MCF 10A (cell line): Measurements from ENCODE around the gene NCKAP5L. TPM values are rescaled to one million over a fixed set of nuclear protein-coding genes. Genes with fewer than 3 reads are reported as not detected.

ENCODE experiments used
- BruUV-seq: library from RNA; stranded (reverse); fragments of 400-500 nt; replicated peaks from 2 replicates; lab custom pipeline; 2021; lab: Mats Ljungman, UMichigan
- CTCF ChIA-PET: fragments of 300-600 bp; sonication (Branson Sonifier 250); formaldehyde crosslinking; extraction: SDS; loops from one replicate; lab custom pipeline; 2021; ENCODE audit warnings: antibody characterized with exemption, inconsistent platforms; lab: Yijun Ruan, JAX
- POLR2A ChIA-PET: fragments of 300-600, 350-650 bp; sonication (Branson Sonifier 250); formaldehyde crosslinking; extraction: SDS; loops from one replicate; lab custom pipeline; 2020; ENCODE audit warnings: antibody characterized with exemption, inconsistent platforms; lab: Yijun Ruan, JAX
- DNase-seq: peaks from one replicate; pipeline ENCODE4 v3.0.0-alpha.2; 2018; ENCODE audit not compliant: unreplicated experiment
- H3K27ac Mint-ChIP-seq: one replicate; pipeline ENCODE4 v1.8.0; 2022; ENCODE audit warnings: mild to moderate bottlenecking, low read depth, mixed read lengths; ENCODE audit not compliant: unreplicated experiment
- H3K27me3 Mint-ChIP-seq: one replicate; pipeline ENCODE4 v1.8.0; 2022; ENCODE audit warnings: mixed read lengths; ENCODE audit not compliant: insufficient read depth, unreplicated experiment
- H3K36me3 Mint-ChIP-seq: one replicate; pipeline ENCODE4 v1.8.0; 2022; ENCODE audit warnings: mild to moderate bottlenecking, moderate library complexity, mixed read lengths; ENCODE audit not compliant: insufficient read depth, unreplicated experiment
- H3K4me1 Mint-ChIP-seq: one replicate; pipeline ENCODE4 v1.8.0; 2022; ENCODE audit warnings: mixed read lengths; ENCODE audit not compliant: insufficient read depth, unreplicated experiment
- H3K4me3 Mint-ChIP-seq: one replicate; pipeline ENCODE4 v1.8.0; 2022; ENCODE audit warnings: mild to moderate bottlenecking, moderate library complexity, mixed read lengths; ENCODE audit not compliant: unreplicated experiment
- H3K9me3 Mint-ChIP-seq: one replicate; pipeline ENCODE4 v1.8.0; 2022; ENCODE audit warnings: mixed read lengths; ENCODE audit not compliant: unreplicated experiment
- CTCF ChIP-seq: fragments of 200-600 bp; IDR thresholded peaks from one replicate; pipeline ENCODE4 v1.8.0; 2022; ENCODE audit warnings: antibody characterized with exemption, mild to moderate bottlenecking; ENCODE audit not compliant: unreplicated experiment
- intact Hi-C: fragments of 100-400 bp; cut with micrococcal nuclease; formaldehyde crosslinking; loops from 2 replicates; pipeline ENCODE4 v1.14.1; 2022
- total RNA-seq: library from RNA; stranded (reverse); gene quantifications from 2 replicates; pipeline ENCODE4 v1.2.3, GENCODE V29; 2022

NCKAP5L gene
- total RNA-seq, 1 experiment from 2014 or later, result 19.9 TPM

DNA sequence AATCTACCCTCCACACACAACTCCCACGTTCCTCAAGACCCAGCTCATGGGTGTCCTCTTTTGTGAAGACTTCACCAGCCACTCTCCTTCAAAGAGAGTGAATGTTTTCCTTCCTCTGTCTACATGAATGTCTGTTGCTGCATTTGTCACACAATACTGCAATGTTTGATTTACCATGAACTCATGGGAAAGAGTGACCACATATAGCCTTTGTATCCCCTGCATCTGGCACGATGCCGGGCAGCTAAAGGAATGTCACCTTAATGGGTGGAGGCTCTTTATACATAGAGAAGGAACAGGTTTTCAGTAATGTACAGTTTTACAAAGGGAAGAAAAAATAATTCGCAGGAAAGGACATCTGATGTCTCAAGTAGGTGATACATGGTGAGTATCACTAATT, 26.8 kb upstream of the NCKAP5L start:
- Mint-ChIP-seq H3K4me1 (no peaks in the 10 kb centered on the region), H3K36me3 (no peaks in the 10 kb centered on the region), H3K27me3 (peaks cover 76% of the 10 kb centered on the region), H3K9me3 (no peaks in the 10 kb centered on the region), H3K4me3 (no peak overlapping the region), H3K27ac (no peak overlapping the region)
- BruUV-seq, result no TSS peak
- ChIA-PET CTCF (interaction anchor here (0.5 to 1.6 kb wide), 5 partner anchors 12 to 237 kb away, joined by 3 to 6 read pairs (median 3); no protein-coding TSS in a partner anchor), POLR2A (interaction anchor here (0.6 to 1.2 kb wide), 3 partner anchors 12 to 865 kb away, joined by 3 to 5 read pairs (median 5); partner anchors contain the start of gene BCDIN3D)
- no peak for TF ChIP-seq CTCF
- DNase-seq, result no peak
- intact Hi-C loops, result no loop called here

DNA sequence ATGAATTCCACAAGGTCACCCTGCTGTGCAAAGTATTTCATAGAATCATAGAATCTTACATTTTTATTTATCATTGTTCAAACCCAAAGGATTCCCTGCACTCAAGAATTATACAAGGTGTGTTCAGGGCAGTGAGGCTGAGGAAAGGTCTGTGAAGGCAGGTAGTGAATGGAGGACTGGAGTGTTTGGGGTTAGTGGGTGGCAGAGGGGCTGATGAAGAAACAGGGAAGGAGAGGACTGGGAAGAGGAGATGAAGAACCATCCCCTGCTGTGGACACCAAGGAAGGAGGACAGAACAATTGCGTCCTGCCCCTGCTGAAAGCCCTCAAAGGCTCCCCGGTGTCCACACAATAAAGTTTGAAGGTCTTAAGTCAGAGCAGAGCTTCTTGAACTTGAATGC, 25.5 kb upstream of the NCKAP5L start:
- H3K27ac Mint-ChIP-seq, result no peak overlapping the region
- H3K4me3 Mint-ChIP-seq, result no peak overlapping the region
- peaks cover 77% of the 10 kb centered on the region for H3K27me3 Mint-ChIP-seq
- no peaks in the 10 kb centered on the region for H3K36me3 Mint-ChIP-seq
- no peak for TF ChIP-seq CTCF
- CTCF ChIA-PET, result no interaction called here
- no peak for DNase-seq
- no TSS peak for BruUV-seq
- POLR2A ChIA-PET, result no interaction called here
- no peaks in the 10 kb centered on the region for H3K9me3 Mint-ChIP-seq
- H3K4me1 Mint-ChIP-seq, result no peaks in the 10 kb centered on the region
- intact Hi-C loops, result no loop called here

DNA sequence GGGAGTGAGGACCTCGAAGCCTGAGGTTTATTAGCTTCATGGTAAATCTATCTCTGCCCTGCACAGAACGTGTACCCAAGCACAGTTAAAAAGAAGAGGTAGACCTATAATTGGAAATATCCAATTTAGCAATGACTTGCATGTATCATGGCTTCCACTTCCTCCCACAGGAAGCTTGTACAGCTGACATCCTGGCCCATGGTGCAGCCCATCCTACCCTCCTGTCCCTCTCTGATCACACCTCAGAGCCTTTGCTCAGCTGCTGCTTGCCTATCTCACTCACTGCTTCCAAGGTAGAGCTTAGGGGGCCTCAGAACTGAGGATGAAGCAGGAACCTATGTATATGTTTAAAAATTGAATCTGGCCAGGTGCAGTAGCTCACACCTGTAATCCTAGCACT, 18.9 kb upstream of the NCKAP5L start:
- DNase-seq, result no peak
- H3K4me3 Mint-ChIP-seq, result no peak overlapping the region
- intact Hi-C loops, result no loop called here
- peaks cover under 1% of the 10 kb centered on the region for H3K4me1 Mint-ChIP-seq
- H3K27me3 Mint-ChIP-seq, result peaks cover 31% of the 10 kb centered on the region
- H3K9me3 Mint-ChIP-seq, result no peaks in the 10 kb centered on the region
- no peak overlapping the region for H3K27ac Mint-ChIP-seq
- POLR2A ChIA-PET, result interaction anchor here (1.3 kb wide), 1 partner anchor 20 kb away, joined by 4 read pairs; no protein-coding TSS in a partner anchor
- BruUV-seq, result no TSS peak
- no peak for TF ChIP-seq CTCF
- H3K36me3 Mint-ChIP-seq, result no peaks in the 10 kb centered on the region
- CTCF ChIA-PET, result interaction anchor here (0.6 to 1.4 kb wide), 4 partner anchors 15 to 107 kb away, joined by 3 to 8 read pairs (median 3); no protein-coding TSS in a partner anchor

GRCh38 chr12:49846032-49846431, 17.8 kb upstream of the NCKAP5L start:
- intact Hi-C loops, result no loop called here

More at GRCh38 chr12:49846032-49846431, 17.8 kb upstream of the NCKAP5L start:
- TF ChIP-seq CTCF, result no peak
- peaks cover 11% of the 10 kb centered on the region for H3K4me1 Mint-ChIP-seq
- DNase-seq, result no peak
- no TSS peak for BruUV-seq
- no peak overlapping the region for H3K27ac Mint-ChIP-seq
- H3K36me3 Mint-ChIP-seq, result no peaks in the 10 kb centered on the region
- ChIA-PET CTCF (interaction anchor here (0.7 to 1.4 kb wide), 3 partner anchors 22 to 614 kb away, joined by 3 to 8 read pairs (median 3); no protein-coding TSS in a partner anchor), POLR2A (interaction anchor here (0.6 to 1.1 kb wide), 2 partner anchors 18 to 648 kb away, joined by 3 read pairs; partner anchors contain the start of gene NCKAP5L)
- no peaks in the 10 kb centered on the region for H3K9me3 Mint-ChIP-seq
- H3K27me3 Mint-ChIP-seq, result peaks cover 19% of the 10 kb centered on the region
- H3K4me3 Mint-ChIP-seq, result no peak overlapping the region
